NOMO-1 (cell line): ENCODE results near the gene SH3BGRL2.
"Not testable (repeated sequence)": the region's sequence is repeated elsewhere in the genome, so short reads cannot be mapped to it uniquely, and the experiment has no call there.

Experiments used
- DNase-seq, 2 experiments: peaks; one replicate each; lab custom pipeline; 2025; ENCODE audit not compliant: unreplicated experiment in 2 of 2; lab: John Stamatoyannopoulos, UW

The SH3BGRL2 gene

GRCh38 chr6:79613912-79614311 lies 17.2 kb upstream of the SH3BGRL2 start:
- no peak for DNase-seq

- DNase-seq: no peak
Observed at GRCh38 chr6:79614326-79615305, 16.5 kb upstream of the SH3BGRL2 start.

- DNase-seq: no peak
Observed at GRCh38 chr6:79617518-79617941, 13.6 kb upstream of the SH3BGRL2 start.

GRCh38 chr6:79618425-79618824 lies 12.7 kb upstream of the SH3BGRL2 start:
- not testable (repeated sequence) for DNase-seq

- DNase-seq: no peak
Observed at GRCh38 chr6:79621579-79621978, 9.6 kb upstream of the SH3BGRL2 start.

DNA sequence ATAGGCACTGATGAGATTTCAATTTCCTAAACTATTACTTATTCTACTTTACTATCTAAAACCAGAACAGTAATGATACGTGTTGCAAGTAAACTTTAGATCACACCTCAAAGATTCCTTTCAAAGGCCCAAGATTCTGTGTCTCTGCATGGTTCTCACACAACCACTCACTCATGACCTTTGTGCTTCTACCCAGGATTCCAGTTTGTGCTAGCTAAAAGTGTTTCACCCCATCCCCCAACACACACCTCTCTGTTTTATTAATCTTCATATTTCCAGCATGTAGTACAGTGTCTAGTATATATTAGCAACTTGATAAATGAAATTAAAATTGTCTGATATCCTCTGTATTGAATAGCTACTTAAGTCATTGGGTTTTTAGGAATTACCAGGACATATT lies 8.8 kb upstream of the SH3BGRL2 start:
- DNase-seq: no peak

DNA sequence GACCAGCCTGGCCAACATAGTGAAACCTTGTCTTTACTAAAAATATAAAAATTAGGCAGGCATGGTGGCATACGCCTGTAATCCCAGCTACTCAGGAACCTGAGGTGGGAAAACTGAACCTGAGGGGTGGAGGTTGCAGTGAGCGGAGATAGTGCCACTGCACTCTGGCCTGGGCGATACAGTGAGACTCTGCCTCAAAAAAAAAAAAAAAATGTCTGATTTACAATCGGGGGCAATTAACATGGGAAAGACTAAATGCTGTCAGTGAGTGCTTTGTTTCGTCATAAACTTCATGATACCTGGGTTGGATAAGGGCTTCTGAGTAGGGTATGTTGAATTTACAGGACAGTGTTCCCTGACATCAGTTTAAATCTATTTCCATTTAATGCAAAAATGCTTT lies 8.0 kb upstream of the SH3BGRL2 start:
- no peak for DNase-seq

DNA sequence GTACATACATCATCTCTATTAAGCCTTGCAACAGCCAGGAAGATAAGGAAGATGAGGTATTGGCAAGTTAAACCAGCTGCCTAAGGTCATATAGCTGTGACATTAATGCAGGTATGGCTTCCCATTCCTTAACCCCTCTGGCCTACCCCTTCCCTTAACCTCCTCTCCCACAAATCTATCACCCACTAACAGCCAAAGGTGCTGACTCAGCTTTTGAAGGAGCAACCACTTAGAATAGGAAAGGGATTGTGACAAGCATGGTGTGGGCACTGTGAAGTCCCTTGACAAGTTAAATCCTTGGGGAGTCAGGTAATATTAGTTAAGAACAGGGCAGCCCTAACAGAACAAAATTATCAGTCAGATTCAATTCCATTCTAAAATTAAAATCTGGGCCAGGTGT lies 5.4 kb upstream of the SH3BGRL2 start:
- DNase-seq: no peak

GRCh38 chr6:79626811-79627210 lies 4.3 kb upstream of the SH3BGRL2 start:
- no peak for DNase-seq

GRCh38 chr6:79627422-79627821 lies 3.7 kb upstream of the SH3BGRL2 start:
- no peak for DNase-seq

GRCh38 chr6:79628466-79629288 lies 2.5 kb upstream of the SH3BGRL2 start:
- no peak for DNase-seq

- no peak for DNase-seq
Observed at GRCh38 chr6:79630380-79630882, 698 bp upstream of the SH3BGRL2 start.

DNA sequence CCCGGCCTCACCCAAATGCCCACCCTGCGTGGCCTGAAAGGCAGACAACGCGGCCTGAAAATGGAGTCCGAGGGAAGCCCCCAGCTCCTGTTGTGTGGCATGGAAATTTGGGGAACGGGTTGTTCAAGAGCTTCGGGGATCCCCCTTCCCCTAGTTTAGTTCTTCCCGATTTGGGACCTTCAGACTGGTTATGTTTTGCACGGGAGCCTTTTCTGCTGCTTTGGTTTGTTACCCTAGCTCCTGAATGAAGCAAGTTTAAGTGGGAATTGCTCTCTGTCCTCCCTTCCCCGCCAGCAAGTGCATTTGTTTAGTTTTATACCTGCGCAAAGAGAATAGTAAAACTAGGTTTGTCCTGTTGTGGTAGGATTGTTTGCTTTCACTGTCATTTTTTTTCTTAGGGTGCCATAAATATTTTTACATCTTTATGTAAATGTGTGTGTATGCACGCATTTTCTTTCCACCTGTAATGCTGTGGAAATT lies 604 bp downstream of the SH3BGRL2 start:
- DNase-seq: no peak

- DNase-seq: no peak
Observed at GRCh38 chr6:79632580-79632979, 1.5 kb downstream of the SH3BGRL2 start.

GRCh38 chr6:79634491-79635231 lies 3.5 kb downstream of the SH3BGRL2 start:
- DNase-seq: no peak

DNA sequence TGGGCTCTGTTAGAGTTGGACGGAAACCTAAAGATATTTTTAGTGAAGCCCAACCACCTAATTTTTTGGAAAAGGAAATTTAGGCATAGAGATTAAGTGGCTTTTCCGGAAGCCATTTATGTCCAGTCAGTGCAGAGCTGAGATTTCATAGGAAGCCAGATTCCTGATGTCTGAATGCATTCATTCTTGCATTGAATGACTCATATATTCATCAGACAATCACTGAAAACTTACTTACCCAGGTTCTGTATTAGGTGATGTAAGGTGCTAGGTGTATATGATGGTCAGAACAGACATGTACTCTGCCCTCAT lies 4.1 kb downstream of the SH3BGRL2 start:
- DNase-seq: no peak

DNA sequence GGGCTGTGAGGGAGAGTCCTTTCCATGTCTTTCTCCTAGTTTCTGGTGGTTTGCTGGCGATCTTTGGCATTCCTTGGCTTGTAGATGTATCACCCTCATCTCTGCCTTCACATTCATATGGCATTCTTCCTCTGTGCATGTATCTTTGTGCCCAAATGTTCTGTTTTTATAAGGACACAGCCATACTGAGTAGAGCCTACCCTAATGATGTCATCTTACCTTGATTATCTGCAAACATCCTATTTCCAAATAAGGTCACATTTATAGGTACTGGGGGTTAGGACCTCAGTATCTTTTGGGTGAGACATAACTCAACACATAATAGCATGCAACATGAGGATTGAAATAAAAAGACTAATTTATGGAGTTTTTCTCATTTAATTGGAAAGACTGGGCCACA lies 5.5 kb downstream of the SH3BGRL2 start:
- no peak for DNase-seq

GRCh38 chr6:79640146-79641111 lies 9.3 kb downstream of the SH3BGRL2 start:
- DNase-seq: no peak

- no peak for DNase-seq
Observed at GRCh38 chr6:79646006-79646405, 14.9 kb downstream of the SH3BGRL2 start.

DNA sequence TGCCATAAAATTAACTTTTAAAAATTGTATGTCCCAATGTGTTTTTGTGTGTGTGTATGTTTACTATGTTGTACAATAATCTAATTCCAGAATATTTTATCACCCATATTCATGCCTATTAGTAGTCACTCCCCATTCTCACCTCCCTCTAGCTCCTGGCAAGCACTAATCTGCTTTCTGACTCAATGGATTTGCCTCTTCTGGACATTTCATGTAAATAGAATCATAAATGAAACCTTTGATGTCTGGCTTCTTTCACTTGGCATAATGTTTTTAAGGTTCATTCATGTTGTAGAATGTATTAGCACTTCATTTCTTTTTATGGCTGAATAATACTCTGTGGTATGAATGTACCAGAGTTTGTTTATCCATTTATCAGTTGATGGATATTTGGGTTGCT lies 15.4 kb downstream of the SH3BGRL2 start:
- DNase-seq: no peak
